Choroid plexus epithelial cell (primary cell): Measurements from ENCODE around the gene THAP12.
A peak's percentile ranks its signal among the peaks of the same experiment; 100 is the strongest.

ENCODE experiments used
- DNase-seq: peaks from one replicate; pipeline ENCODE4 v3.0.0-alpha.2; 2010; ENCODE audit warnings: low read depth
- H3K4me3 ChIP-seq: 2 replicates; pipeline ENCODE4 v1.5.1; 2011; ENCODE audit warnings: low read depth, mild to moderate bottlenecking, control low read depth, low read length, moderate library complexity
- CTCF ChIP-seq: conservative IDR thresholded peaks from 2 replicates; pipeline ENCODE4 v1.5.1; 2011; ENCODE audit warnings: low read depth, mild to moderate bottlenecking, control low read depth, inconsistent platforms, low read length, moderate library complexity

THAP12 gene

DNA sequence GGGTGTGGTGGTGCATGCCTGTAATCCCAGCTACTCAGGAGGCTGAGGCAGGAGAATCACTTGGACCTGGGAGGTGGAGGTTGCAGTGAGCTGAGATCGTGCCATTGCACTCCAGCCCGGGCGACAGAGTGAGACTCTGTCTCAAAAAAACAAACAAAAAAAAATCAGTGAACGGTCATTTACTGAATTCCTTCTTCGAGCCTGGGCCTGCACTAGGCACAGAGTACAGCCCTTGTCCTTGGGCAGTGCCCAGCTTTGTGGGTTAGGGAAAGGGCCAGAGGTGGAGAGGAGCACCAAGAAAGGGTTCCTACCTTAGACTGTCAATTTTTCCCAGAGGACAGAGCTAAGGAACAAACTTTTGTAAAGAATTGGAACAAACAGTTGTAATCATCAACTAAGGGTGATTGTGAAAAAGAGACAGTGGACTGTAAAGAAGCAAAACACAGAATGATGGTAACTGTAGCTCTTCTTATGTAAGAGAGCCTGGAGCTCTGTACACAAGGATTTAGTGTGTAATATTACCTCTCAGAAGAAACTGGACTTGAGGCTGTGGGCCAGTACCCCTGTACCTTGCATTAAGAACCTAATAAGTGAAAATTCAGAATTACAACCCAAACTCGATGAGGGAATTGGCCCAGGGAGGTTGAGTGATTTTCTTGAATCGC, 11.0 kb upstream of the THAP12 start:
- DNase-seq = no peak
- H3K4me3 ChIP-seq = no peak overlapping the region
- TF ChIP-seq CTCF = no peak

DNA sequence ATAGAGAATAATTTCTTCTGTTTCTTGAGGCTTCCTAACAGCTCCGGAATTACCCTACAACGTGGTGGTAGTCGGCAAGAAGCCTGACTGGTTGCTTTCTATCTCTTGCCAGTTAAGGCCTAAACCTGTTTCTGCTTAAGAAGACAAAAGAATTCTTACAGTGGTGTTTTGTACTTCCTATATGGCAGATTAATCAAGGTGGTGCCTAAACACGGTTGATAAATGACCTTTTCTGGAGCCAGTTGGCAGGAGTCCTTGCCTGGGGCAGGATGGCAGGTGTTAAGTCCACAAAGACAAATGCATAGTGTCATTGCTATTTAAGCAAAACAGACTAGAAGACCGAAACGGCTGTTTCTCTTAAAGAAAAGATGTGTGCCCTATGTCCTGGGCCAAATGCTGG, 10.1 kb upstream of the THAP12 start:
- TF ChIP-seq CTCF = no peak
- DNase-seq = no peak
- H3K4me3 ChIP-seq = no peak overlapping the region

GRCh38 chr11:76388408-76388807, 7.5 kb upstream of the THAP12 start:
- no peak overlapping the region for H3K4me3 ChIP-seq
- TF ChIP-seq CTCF = no peak
- DNase-seq = no peak

- no peak for TF ChIP-seq CTCF
- DNase-seq = no peak
- no peak overlapping the region for H3K4me3 ChIP-seq
These were observed 5.0 kb upstream of the THAP12 start for GRCh38 chr11:76385903-76386302.

DNA sequence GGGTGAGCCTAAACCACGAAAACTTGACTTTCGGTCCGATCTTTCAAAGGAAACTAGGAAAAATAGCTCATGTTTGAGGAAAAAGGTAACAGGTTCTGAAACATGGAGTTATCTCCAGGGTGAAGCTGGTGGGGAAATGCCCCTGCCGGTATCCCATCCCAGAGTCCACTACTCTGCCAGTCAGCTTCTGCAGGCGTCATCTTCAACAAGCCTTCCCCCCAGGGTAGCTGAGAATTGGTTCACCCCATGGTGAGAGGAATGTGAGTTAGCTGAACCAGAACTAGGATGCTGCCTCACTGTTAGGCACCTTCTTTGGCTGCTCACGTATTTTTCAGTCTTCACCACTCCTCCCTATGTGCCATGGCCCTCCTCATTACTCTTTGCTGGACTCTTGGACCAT, 1.3 kb upstream of the THAP12 start:
- TF ChIP-seq CTCF = no peak
- no peak overlapping the region for H3K4me3 ChIP-seq
- no peak for DNase-seq

DNA sequence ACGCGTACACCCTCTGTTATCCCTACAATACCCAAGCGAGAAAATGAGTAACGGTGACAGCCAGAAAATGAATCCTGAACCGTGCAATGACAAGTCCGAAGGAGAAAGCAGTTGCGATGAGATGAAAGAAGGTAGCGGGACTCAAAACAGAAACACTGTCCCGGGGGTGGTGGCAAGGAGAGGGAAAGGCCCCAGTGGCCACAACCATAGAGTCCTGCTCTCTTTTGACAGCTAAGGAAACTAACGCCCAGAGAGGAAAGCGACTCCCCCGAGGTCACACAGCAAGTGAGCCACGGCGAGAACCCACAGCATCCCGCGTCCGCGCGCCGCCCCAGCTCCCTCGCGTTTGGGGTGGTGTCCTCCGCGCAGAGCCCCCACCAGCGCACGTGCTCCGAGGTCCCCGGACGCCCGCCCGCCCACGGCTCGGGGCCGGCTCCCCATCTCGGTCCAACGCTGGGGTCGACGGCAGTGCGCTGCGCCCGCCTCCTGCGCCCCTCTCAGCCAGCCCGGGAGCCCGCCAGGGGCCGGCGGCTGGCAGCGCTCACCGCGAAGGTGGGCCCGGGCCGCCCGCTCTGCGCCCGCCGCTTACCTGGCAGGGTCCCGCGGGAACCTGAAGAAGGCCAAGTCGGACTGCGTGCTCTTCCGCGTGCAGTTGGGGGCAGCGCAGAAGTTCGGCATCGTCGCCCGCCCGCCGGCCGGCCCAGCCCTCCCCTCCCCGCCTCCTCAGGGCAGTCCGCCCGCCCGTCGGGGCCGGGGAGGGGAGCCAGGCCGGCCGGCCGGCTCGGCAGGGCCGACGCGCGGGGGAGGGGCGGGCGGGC, 564 bp downstream of the THAP12 start:
- H3K4me3 ChIP-seq = peak overlapping the region; percentile 86
- DNase-seq = peak; percentile 18
- TF ChIP-seq CTCF = no peak

GRCh38 chr11:76379807-76380158, 1.1 kb downstream of the THAP12 start:
- no peak for TF ChIP-seq CTCF
- H3K4me3 ChIP-seq = peak overlapping the region; percentile 86
- no peak for DNase-seq
